SKM-1 (cell line): ENCODE results near the gene TRDN.
"Not testable (repeated sequence)": the region's sequence is repeated elsewhere in the genome, so short reads cannot be mapped to it uniquely, and the experiment has no call there.

Experiments used
- DNase-seq: peaks from one replicate; lab custom pipeline; 2025; ENCODE audit not compliant: unreplicated experiment; lab: John Stamatoyannopoulos, UW

The TRDN gene

GRCh38 chr6:123632641-123633040, 4.1 kb downstream of the TRDN start:
- DNase-seq = no peak

- DNase-seq = no peak
These were observed 7.3 kb downstream of the TRDN start for GRCh38 chr6:123629258-123629941.

- no peak for DNase-seq
These were observed 11.1 kb downstream of the TRDN start for GRCh38 chr6:123625696-123626095.

GRCh38 chr6:123622780-123623179, 14.0 kb downstream of the TRDN start:
- no peak for DNase-seq

- DNase-seq = no peak
These were observed 17.6 kb downstream of the TRDN start for GRCh38 chr6:123619156-123619555.

GRCh38 chr6:123616942-123617341, 19.8 kb downstream of the TRDN start:
- no peak for DNase-seq

GRCh38 chr6:123616016-123616415, 20.7 kb downstream of the TRDN start:
- no peak for DNase-seq

- no peak for DNase-seq
These were observed 26.0 kb downstream of the TRDN start for GRCh38 chr6:123610779-123611178.

- no peak for DNase-seq
These were observed 32.7 kb downstream of the TRDN start for GRCh38 chr6:123604067-123604466.

GRCh38 chr6:123598011-123598410, 38.7 kb downstream of the TRDN start:
- DNase-seq = no peak

- DNase-seq = no peak
These were observed 42.0 kb downstream of the TRDN start for GRCh38 chr6:123594776-123595175.

GRCh38 chr6:123592426-123592825, 44.3 kb downstream of the TRDN start:
- no peak for DNase-seq

- DNase-seq = no peak
These were observed 46.8 kb downstream of the TRDN start for GRCh38 chr6:123589973-123590372.

GRCh38 chr6:123589317-123589716, 47.4 kb downstream of the TRDN start:
- no peak for DNase-seq

GRCh38 chr6:123588546-123588895, 48.2 kb downstream of the TRDN start:
- no peak for DNase-seq

GRCh38 chr6:123587838-123588545, 48.8 kb downstream of the TRDN start:
- DNase-seq = no peak

- DNase-seq = not testable (repeated sequence)
These were observed 49.3 kb downstream of the TRDN start for GRCh38 chr6:123587407-123587806.

GRCh38 chr6:123580331-123580730, 56.4 kb downstream of the TRDN start:
- no peak for DNase-seq

- no peak for DNase-seq
These were observed 61.6 kb downstream of the TRDN start for GRCh38 chr6:123575188-123575587.

- no peak for DNase-seq
These were observed 65.7 kb downstream of the TRDN start for GRCh38 chr6:123570813-123571684.

GRCh38 chr6:123569575-123569974, 67.2 kb downstream of the TRDN start:
- DNase-seq = no peak

- no peak for DNase-seq
These were observed 71.2 kb downstream of the TRDN start for GRCh38 chr6:123565529-123565928.
